ENCODE measurements around the gene SMARCB1.
A peak's percentile ranks its signal among the peaks of the same experiment; 100 is the strongest.
"Not testable (repeated sequence)": the region's sequence is repeated elsewhere in the genome, so short reads cannot be mapped to it uniquely, and the experiment has no call there.

SMARCB1 gene

GRCh38 chr22:23846081-23846469 is 59.3 kb downstream of the SMARCB1 start:
- DNase-seq (ENCODE audit: low read depth): no peak

- no peak for DNase-seq (ENCODE audit: low read depth)
Measured at GRCh38 chr22:23847310-23847920, 60.6 kb downstream of the SMARCB1 start.

GRCh38 chr22:23847991-23848864 is 61.5 kb downstream of the SMARCB1 start:
- DNase-seq (ENCODE audit: low read depth): no peak

GRCh38 chr22:23849009-23850006 is 62.5 kb downstream of the SMARCB1 start:
- DNase-seq (ENCODE audit: low read depth): peak; percentile 78

DNA sequence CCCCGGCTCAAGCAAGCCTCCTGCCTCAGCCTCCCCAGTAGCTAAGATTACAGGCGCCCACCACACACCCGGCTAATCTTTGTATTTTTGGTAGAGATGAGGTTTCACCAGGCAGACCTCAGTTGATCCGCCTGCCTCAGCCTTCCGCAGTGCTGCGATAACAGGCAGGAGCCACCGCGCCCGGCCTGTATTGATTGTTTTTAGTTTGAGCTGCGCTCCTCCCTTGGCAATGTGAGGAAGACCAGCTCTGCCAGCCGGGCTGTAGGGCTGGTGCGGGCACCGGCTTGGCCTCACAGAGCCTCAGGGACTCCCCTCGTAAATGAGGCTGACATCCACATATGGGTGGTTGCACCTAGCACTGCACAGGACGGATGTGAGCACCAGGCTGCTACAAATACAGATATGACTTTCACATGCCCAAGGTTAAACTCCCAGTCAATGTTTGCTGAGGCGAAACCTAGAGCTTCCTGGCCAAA is 63.4 kb downstream of the SMARCB1 start:
- no peak for DNase-seq (ENCODE audit: low read depth)

GRCh38 chr22:23856721-23857605 is 70.2 kb downstream of the SMARCB1 start:
- DNase-seq (ENCODE audit: low read depth): no peak

GRCh38 chr22:23857606-23858483 is 71.1 kb downstream of the SMARCB1 start, which contains the start of gene SLC2A11:
TSS of gene SLC2A11 (plus strand) at chr22:23857875. CDS start at chr22:23858000, 125 bp downstream.
- peak; percentile 90 for DNase-seq (ENCODE audit: low read depth)

DNA sequence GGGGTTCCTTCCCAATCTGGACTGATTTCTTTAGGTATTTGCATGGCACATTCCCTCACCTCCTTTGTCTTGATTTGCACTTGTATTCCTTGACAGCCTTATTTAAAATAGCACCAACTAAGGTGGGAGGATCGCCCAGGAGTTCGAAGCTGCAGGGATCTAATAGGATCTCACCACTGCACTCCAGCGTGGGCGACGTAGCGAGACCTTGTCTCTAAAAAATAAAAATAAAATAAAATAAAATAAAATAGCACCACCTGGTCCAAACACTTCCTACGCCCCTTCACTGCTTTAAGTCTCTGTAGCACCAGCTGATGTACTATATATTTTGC is 71.7 kb downstream of the SMARCB1 start:
- DNase-seq (ENCODE audit: low read depth): no peak

DNA sequence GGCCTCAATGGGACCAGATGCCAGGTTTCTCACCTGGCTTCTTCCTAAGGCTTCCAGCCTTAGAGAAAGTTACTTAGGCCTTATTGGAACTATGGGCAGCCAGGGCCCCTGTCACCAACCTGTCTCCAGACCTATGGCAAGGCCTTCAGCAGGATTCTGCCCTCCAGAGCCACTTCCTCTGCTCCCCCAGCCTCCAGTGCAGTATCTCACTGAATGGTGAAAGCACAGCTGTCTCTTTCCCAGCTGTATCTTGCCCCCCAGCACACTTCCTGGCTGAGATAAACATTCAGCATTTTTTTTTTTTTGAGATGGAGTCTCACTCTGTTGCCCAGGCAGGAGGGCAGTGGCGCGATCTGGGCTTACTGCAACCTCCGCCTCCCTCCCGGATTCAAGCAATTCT is 72.4 kb downstream of the SMARCB1 start:
- DNase-seq (ENCODE audit: low read depth): no peak

GRCh38 chr22:23860187-23860586 is 73.4 kb downstream of the SMARCB1 start:
- not testable (repeated sequence) for DNase-seq (ENCODE audit: low read depth)

DNA sequence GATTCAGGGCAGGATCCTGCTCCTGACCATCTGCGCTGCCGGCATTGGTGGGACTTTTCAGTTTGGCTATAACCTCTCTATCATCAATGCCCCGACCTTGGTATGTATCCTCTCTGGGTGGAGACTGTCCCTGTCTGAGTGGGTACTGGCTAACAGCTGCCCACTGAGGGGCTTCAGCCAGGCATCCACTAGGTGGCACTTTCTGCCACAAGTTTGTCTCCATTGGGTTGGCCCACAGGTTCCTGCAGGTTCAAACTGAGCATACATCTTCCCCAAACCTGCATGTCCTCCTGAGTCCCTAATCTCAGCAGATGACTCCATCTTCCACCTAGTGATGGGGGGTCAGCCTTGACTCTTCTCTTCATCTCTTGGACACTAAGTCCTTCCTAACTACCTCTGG is 75.3 kb downstream of the SMARCB1 start:
- no peak for DNase-seq (ENCODE audit: low read depth)

DNA sequence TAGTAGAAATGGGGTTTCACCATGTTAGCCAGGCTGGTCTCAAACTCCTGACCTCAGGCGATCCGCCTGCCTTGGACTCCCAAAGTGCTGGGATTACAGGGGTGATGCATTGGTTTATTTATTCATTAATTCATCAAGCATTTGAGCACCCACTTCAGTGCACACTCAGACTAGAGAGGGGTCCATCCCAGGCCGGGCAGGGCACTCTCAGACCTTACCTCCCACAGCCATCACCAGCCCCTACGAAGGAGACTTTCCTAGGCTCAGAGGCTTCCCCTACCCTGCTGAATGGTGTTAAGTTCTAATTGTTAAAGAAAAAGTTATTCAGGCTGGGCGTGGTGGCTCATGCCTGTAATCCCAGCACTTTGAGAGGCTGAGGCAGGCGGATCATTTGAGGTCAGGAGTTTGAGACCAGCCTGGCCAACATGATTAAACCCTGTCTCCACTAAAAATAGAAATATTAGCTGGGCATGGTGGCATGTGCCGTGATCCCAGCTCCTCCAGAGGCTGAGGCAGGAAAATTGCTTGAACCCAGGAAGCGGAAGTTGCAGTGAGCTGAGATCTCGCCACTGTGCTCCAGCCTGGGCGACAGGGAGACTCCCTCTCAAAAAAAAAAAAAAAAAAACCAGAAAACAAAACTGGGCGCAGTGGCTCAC is 77.9 kb downstream of the SMARCB1 start:
- not testable (repeated sequence) for DNase-seq (ENCODE audit: low read depth)

DNA sequence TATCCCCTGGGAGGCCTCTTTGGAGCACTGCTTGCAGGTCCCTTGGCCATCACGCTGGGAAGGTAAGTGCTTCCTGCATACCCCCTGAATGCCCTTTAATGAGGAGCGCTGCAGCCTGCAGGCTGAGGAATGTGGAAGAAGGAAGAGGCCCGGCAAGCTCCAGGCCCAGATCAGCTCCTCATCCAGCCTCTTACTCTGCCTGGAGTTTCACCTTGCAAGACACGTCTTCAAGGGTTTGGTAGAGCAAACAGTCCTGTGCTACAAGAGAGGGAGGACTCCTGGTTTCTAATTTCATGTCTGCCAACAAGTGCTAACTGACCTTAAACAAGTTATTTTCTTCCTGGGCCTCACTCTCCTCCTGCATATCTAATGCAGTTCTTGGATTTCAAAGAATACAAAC is 81.8 kb downstream of the SMARCB1 start:
- no peak for DNase-seq (ENCODE audit: low read depth)

DNA sequence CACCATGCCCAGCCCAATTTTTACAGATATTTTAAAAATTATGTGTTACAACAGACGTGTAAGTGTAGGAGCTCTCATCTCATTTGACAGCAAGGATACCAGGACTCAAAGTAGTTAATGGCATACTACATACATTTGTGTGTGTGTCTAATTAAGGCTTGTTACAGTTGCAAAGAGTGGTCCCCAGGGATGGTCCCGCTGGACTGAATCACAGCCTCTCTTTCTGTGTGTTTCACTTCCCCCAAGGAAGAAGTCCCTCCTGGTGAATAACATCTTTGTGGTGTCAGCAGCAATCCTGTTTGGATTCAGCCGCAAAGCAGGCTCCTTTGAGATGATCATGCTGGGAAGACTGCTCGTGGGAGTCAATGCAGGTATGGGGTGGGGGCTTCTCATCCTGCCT is 88.1 kb downstream of the SMARCB1 start:
- no peak for DNase-seq (ENCODE audit: low read depth)

DNA sequence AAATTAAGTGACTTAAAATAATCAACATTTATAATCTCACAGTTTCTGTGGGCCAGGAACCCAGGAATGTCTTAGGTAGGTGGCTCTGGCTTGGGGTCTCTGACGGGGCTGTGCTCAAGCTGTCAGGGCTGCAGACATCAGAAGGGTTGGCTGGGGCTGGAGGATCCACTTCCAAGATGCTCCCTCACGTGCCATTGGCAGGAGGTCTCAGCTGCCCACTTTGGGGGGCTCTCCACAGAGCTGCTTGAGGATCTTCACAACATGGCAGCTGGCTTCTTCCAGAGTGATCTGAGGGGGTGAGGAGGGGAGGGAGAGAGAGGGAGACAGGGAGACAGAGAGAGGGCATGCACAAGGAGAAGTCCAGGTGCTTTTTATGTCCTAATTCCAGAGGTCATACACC is 89.0 kb downstream of the SMARCB1 start:
- no peak for DNase-seq (ENCODE audit: low read depth)

DNA sequence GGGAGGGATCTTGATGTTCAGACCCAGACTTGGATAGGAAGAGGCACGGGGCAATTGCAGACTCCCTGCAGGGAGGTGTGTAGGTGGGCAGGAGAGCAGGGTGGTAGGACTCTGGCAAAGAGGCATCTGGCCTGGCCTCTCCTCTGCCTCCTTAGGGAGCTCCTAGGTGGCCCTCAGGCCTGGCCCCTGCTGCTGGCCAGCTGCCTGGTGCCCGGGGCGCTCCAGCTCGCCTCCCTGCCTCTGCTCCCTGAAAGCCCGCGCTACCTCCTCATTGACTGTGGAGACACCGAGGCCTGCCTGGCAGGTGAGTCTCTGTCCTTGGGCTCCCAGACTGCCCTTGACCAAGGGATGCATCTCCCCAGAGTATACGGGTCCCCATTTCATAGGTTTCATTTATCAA is 90.8 kb downstream of the SMARCB1 start:
- DNase-seq (ENCODE audit: low read depth): no peak

- DNase-seq (ENCODE audit: low read depth): no peak
Measured at GRCh38 chr22:23878219-23878618, 91.5 kb downstream of the SMARCB1 start.

GRCh38 chr22:23882370-23882769 is 95.6 kb downstream of the SMARCB1 start:
- no peak for DNase-seq (ENCODE audit: low read depth)

DNA sequence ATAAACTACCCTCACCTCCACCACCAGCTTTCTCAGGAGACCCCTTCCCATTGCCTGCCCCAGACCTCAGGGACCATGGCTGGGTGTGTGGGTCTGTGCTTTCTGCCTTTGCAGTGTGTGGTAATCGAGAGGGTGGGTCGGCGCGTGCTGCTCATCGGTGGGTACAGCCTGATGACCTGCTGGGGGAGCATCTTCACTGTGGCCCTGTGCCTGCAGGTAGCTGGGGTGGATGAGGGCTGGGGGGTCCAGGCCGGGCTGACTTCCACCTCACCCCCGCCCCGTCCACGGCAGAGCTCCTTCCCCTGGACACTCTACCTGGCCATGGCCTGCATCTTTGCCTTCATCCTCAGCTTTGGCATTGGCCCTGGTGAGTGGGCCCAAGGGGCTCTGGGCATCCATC is 96.9 kb downstream of the SMARCB1 start:
- no peak for DNase-seq (ENCODE audit: low read depth)

- no peak for DNase-seq (ENCODE audit: low read depth)
Measured at GRCh38 chr22:23884140-23884539, 97.4 kb downstream of the SMARCB1 start.

Data from stimulated activated CD8-positive, alpha-beta memory T cell treated with anti-CD3 and anti-CD28 coated beads, Interleukin-7, amount 100 ng/mL, for 24 hours (primary cell).